GM21786 (cell line): Measurements from ENCODE around the gene BBS5.

Experiments used
- ATAC-seq: cut with Tn5 transposase; IDR thresholded peaks from one replicate; pipeline ENCODE4 v1.9.1; 2021; ENCODE audit not compliant: unreplicated experiment

BBS5 gene

DNA sequence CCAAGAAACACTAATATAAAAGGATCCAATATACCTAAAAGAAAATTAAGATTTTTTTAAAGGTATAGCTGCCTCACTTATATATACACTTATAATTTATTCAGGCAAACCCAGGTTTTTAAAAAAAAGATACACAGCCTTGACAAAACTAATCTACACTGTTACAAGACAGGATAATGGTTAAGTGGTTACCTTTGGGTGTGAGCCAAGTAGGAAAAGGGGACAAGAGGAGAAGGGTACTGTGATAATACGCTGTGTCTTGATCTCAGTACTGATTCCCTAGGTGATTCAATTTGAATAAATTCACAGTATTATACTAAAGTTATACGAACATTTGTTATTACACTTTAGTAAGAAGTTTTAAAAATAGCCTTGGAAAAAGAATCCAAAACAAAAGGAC lies 60.9 kb downstream of the BBS5 start:
- no peak for ATAC-seq

- no peak for ATAC-seq
Observed at GRCh38 chr2:169542433-169542832, 63.1 kb downstream of the BBS5 start.

- ATAC-seq: no peak
Observed at GRCh38 chr2:169546756-169547155, 67.5 kb downstream of the BBS5 start.
